T-helper 2 cell (primary cell): ENCODE results near the gene SNX27.
"Not testable (repeated sequence)": the region's sequence is repeated elsewhere in the genome, so short reads cannot be mapped to it uniquely, and the experiment has no call there.

ENCODE experiments used
- DNase-seq, 5 experiments: peaks; one replicate each; pipeline versions ENCODE4 v3.0.0 to v3.0.0-alpha.2; 2012 to 2022
- total RNA-seq, 2 donors: gene quantifications; one replicate each; lab custom pipeline; 2026; lab: John Stamatoyannopoulos, UW

SNX27 gene
- 29.3 to 48.1 reads per million in 2 donors for total RNA-seq

DNA sequence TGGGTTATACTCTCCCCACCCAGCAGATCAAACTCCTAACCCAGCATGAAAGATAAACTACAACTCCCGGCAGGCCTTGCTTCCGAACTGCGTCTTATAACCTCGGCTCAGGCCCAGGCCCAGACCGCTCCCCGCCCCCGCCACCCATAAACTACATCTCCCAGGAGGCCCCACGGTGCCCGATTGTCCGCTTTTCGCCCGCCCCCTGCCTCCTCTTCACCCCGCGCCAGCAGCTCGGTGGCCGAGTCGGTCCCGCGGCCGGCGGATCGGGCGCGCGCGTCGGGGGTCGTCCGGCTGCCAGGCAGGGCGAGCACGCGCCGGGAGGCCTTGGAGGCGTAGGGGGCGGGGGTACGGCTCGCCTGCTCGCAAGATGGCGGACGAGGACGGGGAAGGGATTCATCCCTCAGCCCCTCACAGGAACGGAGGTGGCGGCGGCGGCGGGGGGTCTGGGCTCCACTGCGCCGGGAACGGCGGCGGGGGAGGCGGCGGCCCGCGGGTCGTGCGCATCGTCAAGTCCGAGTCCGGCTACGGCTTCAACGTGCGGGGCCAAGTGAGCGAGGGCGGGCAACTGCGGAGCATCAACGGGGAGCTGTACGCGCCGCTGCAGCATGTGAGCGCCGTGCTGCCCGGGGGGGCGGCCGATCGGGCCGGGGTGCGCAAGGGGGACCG, at the start of gene SNX27:
Gene SNX27, plus strand, starts transcription at position 219 of the 669 bp plus-strand sequence. Its CDS starts 152 bp downstream, at position 371.
- peak; percentile 71 to 94 (median 80) for DNase-seq

DNA sequence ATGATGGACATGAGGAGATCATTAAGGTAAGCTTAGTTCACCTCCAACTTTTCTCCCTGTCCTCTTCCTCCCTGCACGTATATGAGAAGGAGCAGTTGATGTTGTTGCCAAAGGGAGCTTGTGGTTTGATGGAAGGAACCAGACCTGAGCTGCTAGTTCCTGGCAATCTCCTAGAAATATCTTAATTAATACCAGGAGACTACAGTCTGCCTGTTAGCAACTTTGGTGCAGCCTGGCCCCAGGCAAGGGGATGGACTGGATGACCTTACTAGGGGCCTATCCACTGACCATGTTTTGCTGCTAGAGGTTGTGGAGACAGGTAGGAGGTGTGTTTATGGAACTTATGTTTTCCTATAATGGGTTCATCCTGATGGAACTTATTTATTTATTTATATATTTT, 49.2 kb upstream of the SNX27 start:
- DNase-seq, result no peak

DNA sequence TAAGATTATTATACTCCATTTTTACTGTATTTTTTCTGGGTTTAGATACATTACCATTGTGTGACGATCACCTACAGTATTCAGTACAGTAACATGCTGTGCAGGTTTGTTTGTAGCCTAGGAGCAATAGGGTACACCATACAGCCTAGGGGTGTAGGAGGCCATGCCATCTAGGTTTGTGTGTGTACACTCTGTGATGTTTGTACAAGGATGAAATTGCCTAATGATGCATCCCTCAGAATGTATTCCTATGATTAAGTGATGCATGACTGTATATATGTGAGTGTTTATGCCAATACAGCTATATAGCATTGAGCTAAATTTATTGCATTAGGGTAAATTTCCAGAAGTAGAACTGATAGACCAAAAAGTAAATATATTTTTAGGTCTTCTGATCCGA, 48.5 kb upstream of the SNX27 start:
- no peak for DNase-seq

DNA sequence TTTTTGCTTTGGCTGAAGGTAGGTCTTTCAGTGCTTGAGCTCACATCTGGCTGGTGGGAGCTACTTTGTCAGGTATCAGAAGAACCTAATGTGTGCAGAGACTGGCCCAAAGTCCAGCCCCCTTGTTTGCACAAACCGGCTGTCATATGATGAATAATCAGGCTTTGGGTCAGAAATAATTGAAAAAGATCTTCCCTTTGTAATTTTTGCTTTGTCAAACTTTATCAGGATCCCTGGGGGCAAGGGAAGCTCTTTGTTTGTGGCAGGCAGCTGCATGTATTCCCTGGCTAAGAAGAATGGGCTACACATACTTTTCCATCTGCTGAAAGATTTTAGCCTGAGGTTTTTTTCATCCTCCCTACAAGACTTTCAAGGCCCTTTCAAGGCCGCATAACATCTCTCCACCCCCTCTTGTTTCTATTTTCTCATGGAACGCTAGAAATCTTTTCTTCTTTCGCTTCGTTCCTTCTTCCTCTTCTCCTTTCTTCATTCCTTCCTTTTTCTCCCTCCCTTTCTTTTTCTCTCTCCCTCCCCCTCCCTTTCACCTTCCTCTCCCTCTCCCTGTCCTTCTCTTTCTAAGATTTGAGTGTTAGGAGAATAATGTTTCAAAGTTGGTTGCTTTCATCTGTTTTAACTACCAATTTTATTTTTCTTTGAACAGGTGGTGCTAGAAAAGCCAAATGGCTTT, 46.2 kb upstream of the SNX27 start:
- no peak for DNase-seq

DNA sequence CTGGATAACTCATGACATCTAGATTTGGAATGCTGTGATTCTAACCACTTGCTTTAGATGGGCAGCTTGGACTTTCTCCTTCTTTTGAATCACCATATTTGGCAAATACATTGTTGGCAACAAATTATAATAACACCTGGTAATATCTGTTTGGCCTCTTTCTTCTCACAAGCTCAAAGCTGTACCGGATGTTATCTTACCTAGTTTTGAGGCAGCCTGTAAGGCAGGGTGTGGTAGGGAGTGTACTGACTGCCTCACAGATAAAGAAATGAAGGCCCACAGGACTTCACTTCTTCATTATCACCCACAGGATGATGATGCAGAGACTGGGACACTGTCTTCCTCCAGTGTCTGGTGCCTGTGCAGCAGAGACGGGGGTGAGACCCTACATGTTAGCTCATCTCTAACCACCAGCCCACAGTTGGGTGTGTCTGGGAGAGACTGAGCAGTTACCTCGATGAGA, 43.2 kb upstream of the SNX27 start:
- peak in 2 of 5 experiments; percentile 53 to 55 for DNase-seq

DNA sequence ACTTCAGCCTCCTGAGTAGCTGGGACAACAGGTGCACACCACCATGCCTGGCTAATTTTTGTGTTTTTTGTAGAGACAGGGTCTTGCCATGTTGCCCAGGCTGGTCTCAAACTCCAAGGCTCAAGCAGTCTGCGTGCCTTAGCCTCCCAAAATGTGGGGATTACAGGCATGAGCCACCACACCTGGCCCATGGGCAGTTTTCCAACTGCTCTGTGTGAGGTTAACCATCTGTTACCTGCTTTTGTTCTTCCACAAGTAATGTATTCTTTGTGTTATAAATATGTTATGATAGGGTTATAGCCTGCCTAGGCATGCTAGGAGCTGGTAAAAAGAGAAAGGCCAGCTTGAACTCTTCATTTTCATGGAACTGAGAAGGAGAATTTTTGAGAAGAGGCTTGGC, 41.0 kb upstream of the SNX27 start:
- no peak for DNase-seq

DNA sequence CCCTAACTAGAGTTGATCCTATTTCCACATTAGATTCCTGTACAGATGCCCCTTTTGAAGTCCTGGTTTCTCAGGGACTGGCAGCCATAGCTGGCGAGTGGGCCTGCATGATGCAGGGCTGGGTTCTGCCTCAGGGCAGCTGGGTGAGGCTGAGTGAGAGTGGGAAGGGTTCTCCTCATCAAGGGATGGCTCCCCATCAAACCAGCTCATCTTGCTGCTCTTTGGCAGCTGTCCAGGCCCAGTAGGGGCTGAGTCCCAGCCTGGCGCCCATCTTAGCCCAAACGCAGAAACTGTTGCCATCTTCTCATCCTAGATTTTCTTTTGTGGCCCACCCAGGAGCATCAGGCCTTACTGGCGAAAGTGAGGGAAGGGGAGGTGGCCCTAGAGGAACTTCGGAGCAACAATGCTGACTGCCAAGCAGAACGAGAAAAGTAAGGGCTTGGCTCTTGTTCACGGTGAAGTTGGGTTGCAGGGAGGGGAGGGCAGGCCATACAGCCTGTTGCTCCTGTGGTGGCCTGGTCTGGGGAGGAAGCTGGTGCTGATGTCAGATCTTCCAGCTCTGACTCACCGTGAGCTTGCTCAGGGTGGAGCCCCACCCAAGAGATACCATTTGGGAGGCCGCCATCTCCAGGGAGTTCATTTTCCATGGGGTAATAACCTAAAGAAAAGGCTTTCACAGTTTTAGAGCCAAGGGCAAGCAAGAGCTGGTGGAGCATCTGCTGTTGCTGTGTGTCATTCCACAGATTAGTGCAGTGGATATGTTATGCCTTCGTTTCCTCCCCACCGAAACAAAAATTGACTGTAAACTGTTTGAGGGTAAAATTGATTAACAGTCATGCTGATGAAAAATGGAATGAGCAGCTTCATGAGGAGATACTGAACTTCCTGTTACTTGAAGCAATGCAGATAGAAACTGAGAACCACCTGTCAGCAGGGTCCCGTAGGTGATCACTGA, 37.0 kb upstream of the SNX27 start:
- peak in 1 of 5 experiments; percentile 70 for DNase-seq

DNA sequence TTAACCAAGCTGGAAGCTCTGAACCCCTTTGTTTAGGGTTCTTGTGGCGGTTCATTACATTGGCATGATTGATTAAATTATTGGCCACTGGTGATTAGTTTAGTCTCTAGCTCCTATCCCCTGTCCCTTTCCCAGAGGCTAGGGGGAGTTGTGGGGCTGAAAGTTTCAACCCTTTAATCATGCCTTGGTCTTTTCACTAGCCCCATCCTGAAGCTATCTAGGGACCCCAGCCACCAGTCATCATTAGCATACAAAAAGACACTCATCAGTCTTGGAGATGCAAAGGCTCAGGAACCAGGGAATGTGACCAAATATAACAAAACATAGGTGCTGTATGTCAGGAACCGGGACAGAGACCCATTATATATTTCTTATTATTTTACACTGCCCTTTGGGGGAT, 34.7 kb upstream of the SNX27 start:
- DNase-seq, result no peak

DNA sequence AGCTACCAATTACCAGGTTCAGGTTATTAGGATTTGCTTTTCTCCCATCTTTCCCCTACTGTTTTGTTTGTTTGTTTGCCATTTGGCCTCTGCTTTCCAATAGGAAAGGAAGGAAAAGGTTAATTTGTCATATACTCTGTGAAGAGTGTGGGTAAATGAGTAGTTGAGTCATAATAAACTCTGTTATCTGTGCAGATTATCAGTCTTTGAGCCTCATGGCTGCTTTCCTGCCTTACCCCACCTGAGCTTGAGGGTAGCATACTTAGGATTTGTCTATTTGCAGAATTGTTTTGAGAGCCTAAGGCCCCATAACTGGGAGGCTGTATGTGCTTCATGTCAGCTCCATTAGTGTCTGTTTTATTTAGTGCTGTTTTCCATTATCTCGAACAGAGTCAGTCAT, 32.9 kb upstream of the SNX27 start:
- DNase-seq, result peak in 1 of 5 experiments; percentile 72

DNA sequence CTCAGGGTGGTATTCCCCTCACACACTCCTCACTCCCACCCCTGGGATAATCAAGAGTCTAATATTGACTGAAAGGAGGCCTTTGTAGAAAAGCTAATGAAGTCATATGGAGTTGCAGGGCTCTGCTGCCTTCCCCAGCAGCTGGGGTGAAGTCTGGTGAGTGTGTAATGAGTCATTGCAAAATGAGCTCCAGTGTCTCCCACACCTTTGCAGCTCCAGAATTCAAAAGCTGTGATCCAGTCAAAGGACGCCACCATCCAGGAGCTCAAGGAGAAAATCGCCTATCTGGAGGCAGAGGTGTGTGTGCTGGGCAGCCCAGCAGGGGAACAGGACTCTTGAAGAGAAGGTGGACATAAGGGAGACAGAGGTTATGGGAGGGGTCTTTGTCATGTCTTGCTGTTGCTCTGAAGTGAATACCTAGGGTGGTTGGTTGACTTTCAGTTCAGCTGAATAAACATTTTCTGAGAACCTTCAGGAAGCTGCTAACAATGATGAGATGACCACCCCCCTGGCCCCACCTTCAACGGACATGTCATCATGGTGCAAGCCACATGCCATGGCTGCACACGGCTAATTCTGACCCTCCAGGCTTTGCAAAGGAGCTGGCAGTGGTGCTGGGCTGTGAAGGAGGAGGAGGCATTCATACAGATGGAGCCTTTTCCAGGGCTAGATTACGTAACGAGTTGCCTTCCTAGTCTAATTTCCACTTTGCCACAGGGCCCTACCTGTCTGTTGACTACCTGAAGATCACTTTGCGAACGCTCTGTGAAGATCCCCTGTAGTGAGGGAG, 32.2 kb upstream of the SNX27 start:
- peak in 1 of 5 experiments; percentile 31 for DNase-seq

DNA sequence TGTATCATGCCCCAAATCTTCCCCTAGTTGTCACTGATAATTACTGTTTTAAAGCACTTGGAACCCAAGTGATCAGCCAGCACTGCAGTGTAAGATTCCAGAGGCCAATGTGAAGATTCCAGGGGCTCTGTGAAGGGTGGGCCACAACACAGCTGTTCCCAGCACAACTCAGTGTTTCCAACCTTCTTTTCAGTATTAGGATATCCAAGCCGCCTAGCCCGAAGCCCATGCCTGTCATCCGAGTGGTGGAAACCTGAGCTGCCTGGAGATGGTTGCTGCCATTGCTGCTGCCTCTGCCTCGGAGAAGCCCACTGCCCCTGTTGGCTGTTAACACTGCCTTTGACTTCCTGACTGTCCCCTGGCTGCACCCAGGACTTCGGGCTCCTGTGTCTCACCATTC, 30.4 kb upstream of the SNX27 start:
- DNase-seq, result no peak

DNA sequence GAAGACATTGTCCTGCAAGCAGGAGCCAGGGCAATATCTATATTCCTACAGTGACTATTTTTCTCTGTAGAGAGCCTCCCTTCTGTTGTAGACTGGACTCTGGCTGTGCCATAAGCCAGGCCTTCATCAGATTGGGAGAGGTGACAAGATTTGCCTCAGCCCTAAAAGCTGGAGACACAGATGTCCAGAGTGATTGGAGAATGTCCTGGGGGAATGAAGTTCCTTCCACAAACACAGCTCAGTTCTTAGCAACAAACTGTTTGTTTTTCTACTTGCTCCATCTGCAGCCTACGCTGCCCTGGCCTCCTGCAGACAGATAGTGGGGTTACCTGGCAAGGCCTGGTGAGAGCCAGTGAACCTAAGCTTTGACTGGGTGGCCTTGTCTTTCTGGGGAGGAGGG, 29.9 kb upstream of the SNX27 start:
- no peak for DNase-seq

DNA sequence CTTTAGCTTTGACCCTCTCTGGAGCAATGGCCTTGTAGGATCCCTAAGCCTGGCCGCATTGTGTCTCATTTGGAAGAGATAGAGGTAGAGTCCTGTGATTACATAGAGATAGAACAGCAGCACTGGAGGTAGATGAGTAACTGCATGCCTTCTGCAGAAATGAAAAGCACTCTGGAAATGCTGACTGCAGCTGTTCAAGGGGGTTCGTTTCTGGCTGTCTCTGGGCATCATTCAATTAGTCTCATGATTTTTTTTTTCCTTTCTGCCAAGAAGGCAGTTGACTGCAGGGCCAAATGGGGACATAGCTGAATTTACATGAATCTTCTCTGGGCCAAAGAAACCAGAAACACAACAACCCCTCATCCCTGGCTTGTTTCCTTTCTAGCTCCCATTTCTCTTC, 28.1 kb upstream of the SNX27 start:
- DNase-seq, result no peak

DNA sequence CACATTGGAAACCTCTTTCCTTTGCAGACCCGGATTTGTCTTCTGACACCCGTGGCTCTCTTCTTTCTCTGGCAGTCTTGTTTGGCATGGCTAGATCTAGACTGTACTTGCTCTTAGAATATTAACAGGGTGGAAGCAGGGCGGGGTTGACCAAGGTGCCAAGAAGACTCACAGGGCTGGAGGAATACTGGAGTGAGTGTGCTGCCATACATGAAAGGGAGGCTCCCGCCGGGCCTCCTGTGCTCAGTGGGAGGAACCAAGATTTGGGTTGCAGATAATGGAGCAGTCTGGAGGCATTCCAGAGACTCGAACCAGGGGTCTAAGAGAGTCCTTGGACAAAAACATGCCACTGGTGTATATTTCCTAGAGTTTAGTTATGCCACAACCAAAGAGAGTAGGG, 27.6 kb upstream of the SNX27 start:
- DNase-seq, result no peak

DNA sequence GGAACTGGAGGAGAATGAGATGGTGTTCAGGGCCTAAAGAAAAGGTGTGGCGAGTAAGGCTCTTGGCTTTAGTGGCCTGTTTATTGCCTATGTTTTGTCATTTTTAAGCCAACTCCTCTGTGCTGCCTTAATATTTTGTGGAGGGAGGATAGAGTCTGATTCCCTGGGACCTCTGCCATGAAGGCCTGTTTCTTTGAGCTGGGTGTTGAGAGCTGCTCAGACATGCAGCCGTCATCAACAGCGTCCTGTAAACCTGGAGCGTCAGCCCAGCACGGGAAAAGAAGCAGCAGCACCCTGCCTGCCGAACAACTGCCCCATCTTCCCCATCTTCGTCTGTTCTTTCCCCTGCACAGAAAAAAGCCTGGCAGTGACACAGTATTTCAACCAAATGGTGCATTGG, 27.1 kb upstream of the SNX27 start:
- no peak for DNase-seq

DNA sequence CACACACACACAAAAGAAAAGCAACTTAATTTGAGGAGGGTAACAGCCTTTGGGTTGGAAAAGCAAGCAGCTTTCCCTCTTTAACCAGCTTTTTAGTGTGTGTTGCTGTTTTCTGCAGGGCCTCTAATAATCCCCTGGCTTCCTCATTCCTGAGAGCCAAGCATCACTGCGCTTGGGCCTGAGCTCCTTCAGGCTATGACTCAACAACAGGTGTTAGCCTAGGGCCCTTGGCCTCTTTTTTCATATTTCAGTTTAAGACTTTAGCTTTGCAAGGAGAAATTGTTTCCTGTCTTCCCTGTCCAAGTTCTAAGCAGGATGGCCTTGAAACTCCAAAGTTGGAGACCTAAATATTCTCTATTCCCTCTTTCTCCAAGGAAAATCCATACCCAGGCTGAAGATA, 26.2 kb upstream of the SNX27 start:
- no peak for DNase-seq

DNA sequence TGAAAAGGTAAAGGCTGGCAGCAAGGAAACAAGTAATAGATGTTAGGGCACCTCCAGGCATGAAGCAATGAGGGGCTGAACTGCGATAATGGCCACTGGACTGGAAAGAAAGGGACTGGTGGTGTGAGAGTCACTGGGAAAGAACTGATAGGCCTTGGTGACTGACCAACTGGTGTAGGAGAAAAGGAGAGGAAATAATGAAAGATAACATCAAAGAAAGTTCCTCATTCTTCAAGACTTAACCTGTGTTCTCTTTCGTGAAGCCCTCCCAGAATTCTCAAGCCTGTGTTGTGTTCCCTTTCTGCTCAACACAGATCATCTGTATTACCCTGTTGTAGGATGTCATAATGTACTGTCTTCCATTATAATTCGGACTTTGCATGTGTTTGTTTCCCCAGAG, 20.9 kb upstream of the SNX27 start:
- DNase-seq, result no peak

DNA sequence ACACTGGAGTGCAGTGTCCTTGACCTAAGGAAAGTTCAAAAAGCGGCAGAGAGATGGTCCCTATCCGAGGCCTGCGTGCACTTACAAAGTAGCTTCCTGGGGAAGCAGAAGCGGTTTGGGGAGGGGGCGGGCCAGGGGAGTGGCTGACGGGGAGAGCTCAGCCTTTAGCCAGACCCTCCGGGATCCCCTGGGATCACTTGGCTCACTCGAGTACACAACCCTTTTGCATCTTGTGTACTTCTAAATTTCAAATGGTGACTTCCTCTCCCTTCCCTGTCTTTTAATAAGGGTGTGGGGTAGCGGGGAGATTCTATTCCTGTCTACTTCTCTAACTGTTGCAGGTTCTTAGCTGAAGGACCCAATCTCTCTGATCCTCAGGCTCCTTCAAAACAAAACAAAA, 18.1 kb upstream of the SNX27 start:
- no peak for DNase-seq

DNA sequence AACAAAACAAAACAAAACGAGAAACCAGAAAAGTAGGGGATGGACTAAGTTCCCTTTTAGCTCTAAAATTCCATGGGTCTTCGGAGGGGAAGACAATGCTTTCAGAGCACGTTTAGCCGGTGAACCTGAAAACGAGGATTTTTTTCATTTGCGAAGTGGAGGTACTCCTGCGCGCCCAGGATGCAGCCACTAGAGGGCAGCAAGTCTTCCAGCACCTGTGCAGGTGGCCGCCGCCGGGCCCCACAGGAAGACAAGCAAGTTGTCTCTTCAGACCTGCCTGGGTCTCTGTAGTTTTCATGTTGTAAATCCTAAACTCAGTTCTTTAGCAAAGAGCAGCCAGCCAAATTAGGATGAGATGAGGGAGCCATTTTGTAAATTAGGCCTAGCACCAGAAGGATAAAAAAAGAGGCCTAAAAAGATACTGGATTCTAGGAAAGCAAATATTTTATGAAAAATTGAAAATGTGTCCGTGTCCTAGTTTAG, 17.7 kb upstream of the SNX27 start:
- peak; percentile 62 to 84 (median 76) for DNase-seq

DNA sequence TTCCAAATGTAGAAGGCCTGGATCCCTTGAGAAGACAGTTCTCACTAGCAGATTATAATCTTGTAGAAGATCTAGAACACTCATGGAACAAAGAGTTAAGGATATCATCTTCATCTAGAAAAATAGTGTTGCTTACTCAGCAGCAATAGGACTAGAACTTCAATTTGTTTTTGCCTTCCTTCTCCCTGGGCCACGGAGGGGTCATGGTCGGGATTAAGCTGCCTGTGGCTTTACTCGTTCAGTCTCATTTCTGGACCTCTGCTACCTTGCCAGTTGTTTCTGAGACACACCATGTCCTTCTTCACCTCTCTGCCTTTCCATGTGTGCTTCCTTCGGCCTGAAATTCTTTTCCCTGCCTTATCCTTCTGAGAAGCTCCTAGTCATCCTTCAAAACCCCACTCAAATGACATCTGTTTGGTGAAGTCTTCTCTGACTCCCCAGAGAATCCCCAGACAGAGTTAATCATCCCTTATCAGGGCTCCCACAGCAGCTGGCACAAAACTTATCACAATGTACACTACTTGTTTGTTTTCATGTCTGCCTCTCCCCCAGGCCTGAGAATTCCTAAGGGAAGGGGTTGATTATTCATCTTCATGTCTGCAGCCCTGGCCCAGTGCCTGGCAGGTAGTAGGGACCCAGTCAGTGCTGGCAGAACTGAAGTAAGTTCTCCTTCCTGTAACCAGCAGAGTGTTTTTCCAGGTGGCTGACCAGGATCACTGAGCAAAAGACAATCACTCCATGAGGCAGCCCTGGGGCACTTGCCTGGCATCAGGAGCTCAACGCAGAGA, 15.5 kb upstream of the SNX27 start:
- DNase-seq, result no peak

DNA sequence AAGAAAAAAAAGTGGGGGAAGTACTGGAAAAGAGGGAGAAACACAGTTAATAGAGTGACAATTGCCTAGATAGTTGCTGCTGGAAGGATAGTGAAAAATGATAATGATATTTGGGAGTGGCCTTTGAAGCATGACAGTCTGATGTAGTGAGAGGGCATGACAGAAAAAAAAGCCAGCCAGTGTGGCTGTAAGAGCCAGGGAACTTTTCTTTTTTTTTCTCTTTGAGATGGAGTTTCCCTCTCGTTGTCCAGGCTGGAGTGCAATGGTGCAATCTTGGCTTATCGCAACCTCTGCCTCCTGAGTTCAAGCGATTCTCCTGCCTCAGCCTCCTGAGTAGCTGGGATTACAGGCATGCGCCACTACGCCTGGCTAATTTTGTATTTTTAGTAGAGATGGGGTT, 9.3 kb upstream of the SNX27 start:
- not testable (repeated sequence) for DNase-seq
